ENCODE results near the gene TMEM108.

The TMEM108 gene

DNA sequence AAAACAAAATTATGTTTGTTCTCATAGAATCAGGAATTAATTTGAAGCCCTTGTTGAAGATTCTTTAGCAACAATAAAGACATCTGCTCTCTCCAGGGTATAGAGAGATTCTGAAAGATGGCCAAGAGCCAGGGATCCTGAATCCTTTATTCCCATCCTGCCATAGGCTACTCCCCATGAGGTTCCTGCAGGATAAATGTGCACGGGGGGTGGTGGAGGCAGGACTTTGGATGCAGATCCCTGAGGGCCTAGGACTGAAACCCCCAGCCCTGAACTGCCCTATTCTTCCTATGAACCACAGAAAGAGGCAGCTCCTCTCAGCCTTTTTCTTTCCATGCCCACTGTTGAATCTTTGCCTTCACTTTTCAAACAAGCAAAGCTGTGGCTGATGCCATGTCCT, 17.1 kb downstream of the TMEM108 start:
- DNase-seq: no peak

DNA sequence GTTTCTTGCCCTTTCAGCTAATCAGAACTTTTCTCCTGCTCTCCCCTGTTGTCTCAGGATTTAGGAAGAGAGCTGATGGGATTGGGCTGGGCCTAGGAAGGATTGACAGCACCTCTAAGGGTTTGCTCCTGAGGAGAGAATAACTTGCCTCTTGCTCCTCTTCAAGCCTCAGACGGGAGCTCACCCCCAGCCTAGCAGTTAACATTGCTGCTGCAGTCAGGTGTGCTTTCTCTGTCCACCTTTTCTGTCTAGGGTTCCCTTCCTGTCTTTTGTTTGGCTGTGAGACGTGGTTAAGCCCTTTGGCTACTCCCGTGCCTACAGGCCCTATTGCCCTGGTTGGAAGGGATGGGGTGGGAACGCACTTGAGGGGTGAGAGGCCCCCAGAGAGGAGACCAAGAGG, 20.1 kb downstream of the TMEM108 start:
- DNase-seq: no peak

DNA sequence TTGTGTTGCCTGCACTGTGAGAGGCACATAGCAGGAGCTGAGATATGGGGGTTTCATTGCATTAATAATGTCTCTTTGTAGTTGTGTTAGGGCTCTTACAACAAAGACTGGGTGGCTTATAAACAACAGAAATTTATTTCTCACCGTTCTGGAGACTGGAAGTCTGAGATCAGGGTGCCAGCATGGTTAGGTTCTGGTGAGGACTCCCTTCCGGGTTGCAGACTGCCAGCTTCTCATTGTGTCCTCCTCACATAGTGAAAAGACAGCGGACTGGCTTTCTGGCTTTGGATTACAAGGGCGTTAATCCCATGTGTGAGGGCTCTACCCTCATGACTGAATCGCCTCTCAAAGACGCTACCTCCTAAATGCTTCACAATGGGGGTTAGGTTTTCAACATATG, 20.6 kb downstream of the TMEM108 start:
- no peak for DNase-seq

DNA sequence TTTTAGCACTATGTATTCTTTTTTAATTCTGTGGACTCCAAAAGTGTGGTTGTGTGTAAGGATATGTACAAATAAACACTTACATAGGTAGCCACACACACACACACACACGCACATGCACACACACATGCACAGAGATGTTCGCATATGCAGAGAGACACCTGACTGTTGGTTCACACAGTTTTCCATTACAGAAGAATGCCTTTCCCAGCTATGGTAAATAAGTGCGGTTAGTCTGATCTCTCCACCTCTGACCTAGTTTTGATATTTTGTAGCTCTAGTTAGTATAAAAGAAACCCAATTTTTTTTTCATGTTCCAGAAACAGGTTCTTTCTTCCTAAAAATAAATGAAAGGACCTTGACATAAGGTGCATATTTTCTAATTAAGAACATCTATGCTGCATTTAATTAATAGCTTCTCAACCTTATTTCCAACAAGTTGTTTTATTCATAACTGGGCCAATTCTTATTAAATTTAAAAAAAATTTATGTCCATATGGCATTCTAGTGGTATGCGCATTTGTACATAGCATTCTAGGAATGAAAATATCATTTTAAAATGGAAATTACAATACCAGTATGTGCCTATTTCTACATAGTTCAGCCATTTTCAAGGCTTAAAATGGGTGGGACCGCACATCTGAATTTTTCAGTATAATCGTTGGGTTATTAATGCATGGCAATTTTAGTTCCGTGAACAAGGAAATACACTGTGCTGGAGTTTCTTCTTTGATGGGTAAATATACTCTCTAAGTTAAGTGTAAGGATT, 27.2 kb downstream of the TMEM108 start:
- DNase-seq: no peak

DNA sequence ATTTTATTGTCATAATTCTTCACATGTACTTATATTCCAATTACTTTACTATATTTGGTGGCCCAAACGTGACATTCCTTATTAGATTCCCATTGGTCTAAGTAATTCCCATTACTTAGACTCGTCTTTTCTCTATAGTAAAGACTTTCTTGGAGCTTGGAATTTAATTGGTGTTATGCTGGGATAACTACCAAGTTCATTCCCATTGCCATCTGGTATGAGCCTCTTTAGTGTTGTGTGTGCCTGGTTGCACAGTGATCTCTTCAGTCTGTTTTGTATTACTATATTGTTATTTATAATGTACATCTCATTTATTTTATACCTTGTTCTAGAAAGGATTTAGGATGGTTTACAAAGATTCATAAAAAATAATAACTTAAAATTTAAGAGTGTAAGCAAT, 27.8 kb downstream of the TMEM108 start:
- no peak for DNase-seq

DNA sequence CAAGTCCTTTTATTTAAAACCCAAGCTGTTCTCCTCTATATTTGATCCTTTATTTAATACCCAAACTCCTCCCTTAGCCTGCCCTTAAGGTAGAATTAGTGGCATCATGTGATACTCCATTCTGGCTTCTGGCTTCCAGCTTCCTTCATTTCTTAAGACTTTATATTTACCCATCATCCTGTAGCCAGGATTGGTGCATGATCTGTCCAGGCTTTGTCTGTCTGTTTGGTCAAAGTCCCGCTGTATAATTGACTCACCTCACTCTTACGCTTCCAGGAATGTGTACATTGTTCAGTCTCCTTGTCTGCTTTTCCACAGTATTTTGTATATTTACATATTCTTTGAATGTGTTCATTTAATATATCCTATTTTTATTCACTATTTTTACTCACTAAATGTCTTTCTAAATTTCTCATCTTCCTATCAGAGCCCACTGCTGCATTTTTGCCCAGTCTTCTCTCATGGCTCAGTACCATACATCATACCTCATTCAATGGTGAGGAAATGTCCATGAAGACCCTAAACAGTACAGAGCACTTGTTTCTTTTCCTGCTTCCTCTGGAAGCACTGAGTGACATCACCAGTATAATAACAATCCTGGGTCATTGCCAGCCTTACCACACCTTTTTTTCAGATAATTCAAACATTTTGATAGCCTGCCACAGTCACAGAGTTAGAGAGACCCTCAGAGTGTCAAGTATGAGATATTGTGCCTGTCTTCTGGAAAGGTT, 31.5 kb downstream of the TMEM108 start:
- no peak for DNase-seq

DNA sequence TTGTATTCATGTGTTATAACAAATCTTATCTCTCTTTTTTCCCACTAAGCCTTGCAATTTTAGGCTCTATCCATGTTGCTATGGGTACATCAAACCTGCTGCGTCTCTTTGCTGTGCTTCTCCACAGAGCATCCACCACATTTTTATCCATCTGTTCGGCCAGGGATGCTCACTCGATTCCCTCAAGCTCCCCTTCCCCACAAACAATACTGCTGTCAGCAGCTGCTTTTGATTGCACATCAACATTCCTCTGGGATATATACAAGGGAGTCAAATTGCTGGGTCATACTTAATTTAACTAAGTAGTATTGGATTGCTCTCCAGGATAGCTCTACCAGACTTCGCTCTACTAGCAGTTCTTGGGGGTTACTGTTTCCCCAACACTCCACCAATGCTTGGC, 36.8 kb downstream of the TMEM108 start:
- DNase-seq: no peak

DNA sequence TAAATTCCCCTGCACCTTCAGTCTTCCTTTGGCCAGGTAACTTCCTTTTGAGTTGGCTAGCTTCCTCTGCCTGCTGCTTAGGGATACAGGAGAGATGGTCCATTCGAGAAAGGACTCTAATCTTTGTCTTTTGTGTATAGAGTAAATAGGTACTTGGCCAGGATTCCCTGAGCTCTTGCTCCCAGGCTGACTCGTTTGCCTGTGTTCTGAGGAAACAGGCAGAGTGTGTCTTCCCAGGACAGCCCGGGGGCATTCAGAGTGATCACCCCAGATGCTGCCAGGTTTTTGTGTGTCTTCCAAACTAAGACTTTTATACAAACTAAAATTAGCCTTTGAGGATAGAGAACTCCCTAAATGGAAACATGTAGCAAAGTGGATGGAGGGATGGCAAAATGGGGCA, 39.5 kb downstream of the TMEM108 start:
- DNase-seq: no peak

DNA sequence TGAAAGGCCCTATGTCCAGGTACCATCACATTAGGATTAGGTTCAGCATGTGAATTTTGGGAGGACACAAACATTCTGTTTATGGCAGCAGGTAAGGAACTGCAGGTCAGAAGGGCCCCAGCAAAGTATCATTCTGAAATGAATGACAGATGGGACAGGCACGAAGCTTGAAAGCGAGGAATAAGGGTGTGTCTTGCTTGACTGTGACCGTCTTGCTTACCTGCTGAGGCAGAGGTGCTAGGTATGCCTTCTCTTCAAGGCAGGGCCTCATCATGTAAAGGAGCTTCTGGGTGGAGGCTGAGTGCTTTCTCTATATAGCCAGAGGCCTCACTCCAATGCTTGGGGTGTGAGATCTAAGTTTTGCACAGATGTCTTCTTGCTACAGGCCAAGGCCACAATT, 41.4 kb downstream of the TMEM108 start:
- DNase-seq: no peak

DNA sequence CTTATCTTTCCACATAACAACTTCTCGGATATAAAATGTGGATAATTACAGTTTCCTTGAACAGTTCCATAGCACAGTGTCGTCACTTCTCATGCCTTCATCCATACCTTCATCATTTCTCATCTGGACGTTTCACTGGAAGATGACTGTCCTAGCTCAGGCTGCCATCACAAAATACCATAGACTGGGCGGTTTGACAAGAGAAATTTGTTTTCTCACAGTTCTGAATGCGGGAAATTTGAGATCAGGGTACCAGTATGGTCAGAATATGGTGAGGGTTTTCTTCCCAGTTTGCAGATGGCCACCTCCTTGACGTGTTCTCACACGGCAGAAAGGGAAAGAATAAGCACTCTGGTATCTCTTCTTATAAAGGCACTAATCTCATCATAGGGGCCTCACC, 42.8 kb downstream of the TMEM108 start:
- DNase-seq: no peak

DNA sequence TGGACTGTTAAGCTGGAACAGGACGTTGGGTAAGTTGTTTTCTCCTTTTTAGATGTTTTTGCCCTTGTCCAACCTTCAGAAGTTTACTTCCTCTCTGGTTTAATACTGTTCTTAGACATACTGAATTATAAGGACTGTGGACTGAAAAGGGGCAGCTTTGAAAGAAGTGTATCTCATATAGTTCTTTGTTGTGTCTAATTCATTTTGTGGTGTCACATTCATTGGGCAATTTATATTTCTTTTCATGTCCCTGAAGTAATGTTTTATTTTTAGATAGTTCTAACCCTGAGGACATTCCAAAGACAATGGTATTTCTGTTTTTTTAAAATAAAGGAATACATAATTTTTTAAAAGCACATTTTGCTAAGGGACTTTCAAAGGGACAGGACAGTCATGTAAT, 45.2 kb downstream of the TMEM108 start:
- no peak for DNase-seq

DNA sequence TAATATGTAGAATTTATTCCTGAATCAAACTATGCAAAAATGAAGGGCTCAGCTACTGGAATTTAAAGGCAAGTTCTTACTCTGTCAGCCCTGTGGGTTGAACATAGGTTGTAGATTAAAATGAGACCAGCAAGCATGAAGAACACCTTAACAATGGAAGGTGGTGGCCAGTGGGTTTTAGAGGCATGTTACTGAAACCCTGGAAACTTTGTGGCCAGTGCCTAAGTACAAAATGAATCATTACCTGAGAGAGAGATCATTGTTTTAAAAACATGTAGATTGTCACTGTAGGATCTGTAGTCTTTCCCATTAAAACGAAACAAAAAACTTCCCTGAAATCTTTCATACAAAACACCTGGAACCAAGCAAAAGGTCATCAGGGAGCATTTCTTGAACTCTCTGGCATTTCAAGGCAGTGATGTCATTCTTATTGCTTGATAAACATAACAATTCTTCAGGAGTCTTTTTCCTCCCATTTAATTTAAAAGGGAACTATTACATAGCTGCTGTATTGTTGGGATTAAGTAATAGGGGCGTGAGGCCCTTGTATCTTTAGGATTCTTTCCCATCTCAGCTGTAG, 51.8 kb downstream of the TMEM108 start:
- no peak for DNase-seq

DNA sequence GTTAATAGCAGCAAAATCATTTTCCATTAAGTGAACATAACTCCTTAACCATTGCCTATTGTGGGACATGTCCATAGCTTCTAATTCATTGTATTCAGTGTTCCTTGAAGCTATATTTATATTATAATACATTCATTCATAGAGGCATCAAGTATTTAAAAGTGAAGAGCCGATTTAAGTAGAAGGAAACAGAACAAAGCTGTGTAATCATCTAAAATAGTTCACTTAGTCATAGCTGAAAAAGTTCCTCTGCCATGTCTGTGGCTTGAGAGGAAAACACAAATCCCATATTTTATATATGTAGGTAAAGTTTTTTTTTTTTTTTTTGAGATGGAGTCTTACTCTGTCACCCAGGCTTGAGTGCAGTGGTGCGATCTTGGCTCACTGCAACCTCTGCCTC, 54.5 kb downstream of the TMEM108 start:
- DNase-seq: no peak

DNA sequence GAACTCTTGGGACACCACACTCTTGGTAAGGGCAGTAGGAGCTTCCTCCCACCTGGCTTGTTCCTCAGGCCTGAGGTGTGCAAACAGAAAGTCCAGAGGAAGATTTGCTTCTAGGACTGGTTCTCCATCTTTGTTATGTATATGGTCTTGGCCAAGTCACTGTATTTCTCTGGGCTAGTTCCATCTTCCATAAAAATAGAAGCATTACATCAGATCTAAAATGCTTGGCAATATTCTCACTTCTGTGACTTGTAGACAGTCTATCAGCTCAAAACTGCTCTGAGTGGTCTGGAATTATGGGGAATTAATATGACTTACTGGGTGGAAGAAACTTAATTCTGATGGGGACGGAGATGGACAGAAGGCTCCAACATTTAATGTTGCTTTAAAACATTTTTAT, 55.2 kb downstream of the TMEM108 start:
- DNase-seq: no peak

DNA sequence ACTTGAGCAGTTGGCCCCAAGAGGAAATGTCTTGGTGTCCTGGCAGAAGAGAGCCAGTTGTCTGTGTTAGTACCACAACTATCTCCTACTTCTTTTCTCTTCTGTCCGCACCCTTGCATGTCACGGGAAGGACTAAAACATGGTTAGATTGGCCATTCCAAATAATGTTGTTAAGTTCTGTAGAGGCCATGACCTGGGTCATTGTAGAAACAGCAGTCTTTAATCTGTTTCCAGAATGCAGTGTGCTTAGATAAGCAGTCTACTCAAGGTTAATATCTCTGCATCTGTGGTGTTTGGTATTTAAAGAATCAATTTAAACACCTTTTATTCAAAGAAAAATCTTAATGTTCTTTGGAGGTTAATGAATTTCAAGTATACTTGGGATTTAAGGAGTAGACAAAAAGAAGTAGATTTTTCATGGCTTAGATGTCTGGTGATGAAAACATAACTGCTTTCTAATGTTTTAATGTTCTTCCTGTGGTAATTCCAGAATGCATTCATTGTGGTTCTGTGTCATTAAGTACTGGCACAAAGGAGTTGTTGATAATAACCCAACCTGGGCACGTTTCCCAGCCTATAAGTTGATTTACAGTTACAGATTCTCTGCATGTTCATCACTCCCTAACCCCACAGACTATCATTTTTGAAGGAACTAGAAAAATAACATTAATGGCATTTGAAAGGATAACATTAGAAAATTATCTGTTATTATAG, 58.9 kb downstream of the TMEM108 start:
- no peak for DNase-seq

DNA sequence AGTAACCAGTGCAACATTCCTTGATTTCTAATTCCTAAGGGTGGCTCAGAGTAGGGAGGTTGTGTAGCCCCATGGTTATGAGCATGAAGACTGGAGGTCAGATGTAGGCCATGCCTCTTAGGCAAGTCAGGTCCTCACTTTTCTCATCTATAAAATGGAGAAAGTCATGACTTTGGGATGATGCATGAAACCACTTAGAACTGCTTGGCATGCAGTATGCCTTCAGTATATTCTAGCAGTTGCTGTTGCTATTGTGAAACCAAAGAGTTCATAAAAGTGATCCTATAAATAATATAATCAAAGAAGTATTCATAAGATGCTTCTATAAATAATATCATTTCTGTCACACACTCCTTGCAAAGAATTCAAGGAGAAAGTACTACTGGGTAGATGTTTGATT, 65.5 kb downstream of the TMEM108 start:
- DNase-seq: no peak

DNA sequence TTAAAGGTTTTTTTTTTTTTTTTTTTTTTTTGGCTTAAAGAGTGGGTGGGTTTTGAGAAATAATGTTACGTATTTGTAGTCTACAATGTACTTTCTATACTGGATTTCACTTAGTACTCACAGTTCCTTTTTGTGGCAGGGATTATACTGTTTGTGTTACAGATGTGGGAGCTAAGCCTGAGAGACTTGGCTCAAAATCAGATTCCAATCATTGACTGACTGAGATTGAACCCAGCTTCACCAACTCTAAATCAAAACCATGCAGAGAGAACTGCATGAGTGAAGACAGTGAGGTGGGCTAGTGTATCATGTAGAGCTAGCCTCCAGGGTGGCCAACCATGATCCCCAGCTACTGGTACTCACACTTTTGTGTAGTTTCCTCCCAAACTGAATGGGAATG, 68.0 kb downstream of the TMEM108 start:
- no peak for DNase-seq

DNA sequence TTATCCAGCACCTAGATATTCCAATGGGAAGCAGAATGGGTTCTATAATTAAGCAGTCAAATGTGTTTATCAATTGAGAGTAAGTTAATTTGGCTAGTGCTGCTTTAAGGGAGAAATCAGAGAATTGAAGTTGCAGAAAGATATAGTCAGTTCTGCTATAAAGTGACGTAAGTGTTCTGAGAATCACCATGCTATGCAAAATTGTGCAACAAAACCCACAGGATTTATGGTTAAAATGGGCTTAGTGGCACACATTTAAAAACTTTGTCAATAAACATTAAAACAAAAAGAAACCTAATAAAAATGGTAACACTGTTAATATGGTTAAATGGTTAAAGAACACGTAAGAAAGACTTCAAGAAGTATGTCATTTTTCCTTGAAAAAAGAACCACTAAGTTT, 74.5 kb downstream of the TMEM108 start:
- no peak for DNase-seq

DNA sequence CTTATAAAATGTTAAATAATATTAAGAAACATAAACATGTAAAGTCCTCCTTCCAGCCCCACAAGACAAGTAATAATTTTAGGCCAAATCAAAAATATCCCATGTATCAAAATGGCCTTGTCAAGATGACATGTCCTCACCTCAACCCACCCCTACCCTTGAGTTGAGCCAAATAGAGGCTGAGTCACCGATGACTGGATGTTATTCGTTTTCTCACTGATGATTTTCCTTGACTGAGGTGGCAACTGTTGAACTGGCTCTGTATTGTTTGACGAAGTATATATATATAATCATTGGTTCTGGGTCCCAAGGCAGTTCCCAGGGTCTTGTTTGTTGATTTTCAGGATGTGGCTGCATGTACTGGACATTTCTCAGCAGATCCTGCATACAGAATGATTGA, 75.3 kb downstream of the TMEM108 start:
- DNase-seq: no peak

DNA sequence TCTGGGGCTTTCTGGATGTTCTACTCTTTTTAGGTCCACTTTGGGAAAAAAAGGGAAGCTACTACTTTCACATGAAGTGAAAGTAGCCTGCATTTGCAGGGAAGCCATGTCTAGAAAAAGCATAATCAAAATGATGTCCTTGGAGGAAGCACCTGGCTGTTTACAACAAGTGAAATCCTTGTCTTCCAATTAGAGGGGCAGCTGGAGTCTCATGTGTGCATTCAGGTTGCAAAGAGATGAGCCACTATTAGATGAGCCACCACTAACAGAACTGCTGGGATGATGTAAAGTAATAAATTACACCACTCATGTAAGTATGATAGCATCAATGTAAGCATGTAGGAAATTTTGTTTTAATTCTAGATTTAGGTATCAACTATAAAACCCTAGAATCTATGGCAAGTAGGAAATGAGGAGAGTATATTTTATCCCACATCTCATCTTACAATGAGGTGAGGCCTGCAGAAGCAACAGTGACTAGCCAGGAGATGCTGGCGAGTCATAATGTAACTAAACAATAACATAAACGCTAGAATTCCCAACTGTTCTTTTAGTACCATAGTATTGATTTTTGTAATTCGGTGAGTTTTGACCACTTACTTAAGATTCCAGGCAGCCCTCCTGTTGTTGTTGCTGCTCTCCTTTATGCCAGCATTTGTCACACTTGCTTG, 75.9 kb downstream of the TMEM108 start:
- no peak for DNase-seq

DNA sequence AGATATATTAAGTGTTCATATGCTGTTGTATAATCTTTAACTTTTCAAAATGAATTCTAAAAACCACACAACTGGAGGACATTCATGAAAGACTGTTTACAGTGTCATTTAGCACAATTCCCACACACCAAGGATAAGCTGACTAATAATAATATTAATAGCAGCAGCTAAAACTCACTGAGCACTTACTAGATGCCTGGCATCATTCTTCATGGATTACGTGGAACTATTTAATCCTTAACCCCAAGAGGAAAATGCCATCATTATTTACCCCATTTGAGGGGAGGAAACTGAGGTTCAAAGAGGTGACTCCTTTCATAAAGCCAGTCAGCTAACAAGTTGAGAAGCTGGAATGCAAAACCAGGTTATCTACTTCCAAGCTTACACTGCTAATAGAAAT, 77.0 kb downstream of the TMEM108 start:
- no peak for DNase-seq

DNA sequence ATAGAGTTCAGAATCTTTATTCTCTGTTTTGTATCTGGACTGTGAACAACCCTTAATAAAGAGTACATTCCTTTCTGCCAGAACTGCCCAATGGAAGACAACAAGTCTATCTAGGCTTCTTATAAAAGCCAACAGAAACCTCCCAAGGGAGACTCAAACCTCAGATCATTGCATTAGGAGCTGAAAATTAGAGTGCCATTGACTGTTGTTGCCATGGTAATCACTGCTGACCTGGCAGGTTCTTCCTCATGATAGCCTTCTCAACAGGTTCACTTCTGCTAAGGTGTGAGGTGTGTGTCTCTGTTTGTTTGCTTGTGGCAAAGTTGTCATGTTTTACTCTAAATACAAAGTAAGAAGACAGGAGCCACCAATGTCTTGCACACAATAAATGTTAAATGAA, 79.2 kb downstream of the TMEM108 start:
- no peak for DNase-seq

DNA sequence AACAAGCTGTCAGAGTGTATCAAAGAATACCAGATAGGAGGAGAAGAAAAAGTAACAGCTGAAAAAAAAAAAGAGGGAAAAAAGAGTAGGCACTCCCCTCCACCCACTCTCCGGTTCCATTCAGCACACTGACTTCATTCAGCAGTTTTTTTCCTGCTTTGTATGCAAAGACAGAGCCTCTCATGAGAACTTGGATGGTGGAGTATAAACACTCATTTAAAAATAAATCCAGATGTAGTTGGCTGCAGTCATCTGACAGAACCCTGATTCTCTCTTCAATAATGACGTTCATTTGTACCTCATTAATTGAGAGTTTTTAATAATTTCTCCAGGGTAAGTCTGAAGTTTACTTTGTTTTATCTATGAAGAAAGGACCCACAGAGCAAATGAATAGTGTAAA, 81.0 kb downstream of the TMEM108 start:
- DNase-seq: no peak
